Esophagus squamous epithelium (tissue), 5 donors: Measurements from ENCODE around the gene CCDC85C. TPM values are rescaled to one million over a fixed set of nuclear protein-coding genes. Genes with fewer than 3 reads are reported as not detected.

Experiments
- DNase-seq: peaks from one replicate; lab custom pipeline; 2025; lab: John Stamatoyannopoulos, UW
- H3K27ac ChIP-seq, 4 donors: fragments of 200-600 bp; sonication (generic); one replicate each; pipeline ENCODE4 v1.5.1; 2016 to 2019; ENCODE audit warnings: mild to moderate bottlenecking in 1 of 4
- H3K27me3 ChIP-seq, 4 donors: fragments of 200-600 bp; sonication (generic); 1 replicate in 3 of 4; 2 replicates in 1 of 4; pipeline versions ENCODE4 v1.5.1 to v1.6.0; 2017 to 2021; ENCODE audit warnings: antibody characterized with exemption in 1 of 4
- H3K36me3 ChIP-seq, 3 donors: fragments of 200-600 bp; sonication (generic); one replicate each; pipeline ENCODE4 v1.5.1; 2016 to 2019
- H3K4me1 ChIP-seq, 3 donors: fragments of 200-600 bp; sonication (generic); one replicate each; pipeline ENCODE4 v1.5.1; 2017 to 2019
- H3K4me3 ChIP-seq, 4 donors: fragments of 200-600 bp; sonication (generic); 1 replicate in 3 of 4; 2 replicates in 1 of 4; pipeline ENCODE4 v1.5.1; 2016 to 2019; ENCODE audit warnings: mild to moderate bottlenecking in 2 of 4, moderate library complexity in 1 of 4
- H3K9me3 ChIP-seq, 3 donors: fragments of 200-600 bp; sonication (generic); one replicate each; pipeline ENCODE4 v1.5.1; 2016 to 2019
- POLR2A ChIP-seq, 4 donors: fragments of 450-650 bp; IDR thresholded peaks; one replicate each; pipeline ENCODE4 v1.6.1; 2017; ENCODE audit warnings: antibody characterized with exemption in 4 of 4, mild to moderate bottlenecking in 4 of 4, moderate library complexity in 3 of 4
- WGBS, 2 donors: methylation state at CpG; one replicate each; pipeline ENCODE4 v1.1.5; 2018; 5-methylcytosine and 5-hydroxymethylcytosine counted together
- intact Hi-C: fragments of 100-400 bp; cut with DNase I; formaldehyde crosslinking; loops from one replicate; pipeline ENCODE4 v1.15.0; 2022
- total RNA-seq, 4 donors: library from RNA; depleted of rRNA; stranded (reverse); fragments of >200 nt; gene quantifications; one replicate each; pipeline ENCODE4 v1.1.0, GENCODE V29; 2016
- TF ChIP-seq, protein P1 (sequence below), 6 experiments: fragments of 450-650 bp in 4 of 6; fragments of 200-600 bp in 2 of 6; sonication (generic) in 2 of 6; IDR thresholded peaks; one replicate each; pipeline ENCODE4 v1.5.1; 2016 to 2019; ENCODE audit warnings: antibody characterized with exemption in 6 of 6, mild to moderate bottlenecking in 4 of 6, moderate library complexity in 4 of 6
- donor health status: DM: yes; HTN: yes; CAD: no.

Gene CCDC85C
- total RNA-seq, 4 donors from 2014 or later, result 23.4 to 52.0 (median 27.1) TPM

DNA sequence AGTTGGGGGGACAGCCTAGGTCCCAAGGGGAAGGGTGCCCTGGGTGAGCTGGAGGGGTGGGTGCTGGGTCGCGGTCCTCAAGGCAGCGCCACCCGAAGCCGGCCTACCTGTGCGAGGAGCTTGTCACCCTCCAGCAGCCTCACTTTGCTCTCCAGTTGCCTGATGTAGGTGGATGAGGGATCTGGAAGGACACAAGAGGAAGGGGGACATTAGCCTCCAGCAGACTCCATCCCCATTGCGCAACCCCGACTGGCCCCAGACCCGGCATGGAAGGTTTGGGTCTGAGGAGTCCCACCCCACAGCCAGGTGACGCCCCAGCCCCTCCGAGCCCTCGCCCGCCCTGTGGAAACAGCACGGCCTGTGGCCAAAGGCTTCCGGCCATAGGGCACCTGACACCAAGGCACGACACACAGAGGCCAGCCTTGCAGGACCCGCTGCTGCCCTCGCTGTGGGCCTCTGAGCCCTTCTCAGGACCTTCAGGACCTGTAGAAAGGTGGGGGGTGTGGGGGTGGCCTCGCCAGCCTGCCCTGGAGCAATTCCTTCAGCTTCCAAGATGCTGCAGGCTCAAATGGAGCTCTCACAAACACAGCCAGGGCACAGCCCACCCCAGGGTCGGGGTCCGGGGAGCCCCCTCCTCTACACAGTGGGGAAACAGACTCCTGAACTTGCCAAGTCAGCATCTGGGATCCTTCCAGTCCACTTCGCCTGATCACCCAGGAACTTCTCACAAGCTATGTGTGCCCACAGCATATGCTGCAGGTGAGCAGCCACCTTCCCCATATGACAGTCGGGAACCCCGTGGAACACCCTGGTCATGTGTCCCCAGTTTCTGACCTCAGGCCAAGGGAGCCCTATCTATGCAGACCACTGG is 67.9 kb downstream of the CCDC85C start:
- WGBS, 2 donors, result 78 to 95% methylated on average over 6 to 8 of the region's 24 CpGs
- no peaks in the 10 kb centered on the region for H3K27me3 ChIP-seq
- no peak overlapping the region for H3K4me3 ChIP-seq
- DNase-seq, result no peak
- H3K9me3 ChIP-seq, result no peaks in the 10 kb centered on the region
- intact Hi-C loops, result no loop called here
- H3K27ac ChIP-seq, result peak overlapping the region in 3 of 4 donors; percentile 39 to 69 (median 48)
- peaks cover 3 to 83% (median 27%) of the 10 kb centered on the region in 3 donors for H3K4me1 ChIP-seq
- H3K36me3 ChIP-seq, result peaks cover 0 to 29% (median 0%) of the 10 kb centered on the region in 3 donors
- TF ChIP-seq POLR2A (IDR thresholded peaks at IDR 0.05), result no peak
- TF ChIP-seq, protein P1, sequence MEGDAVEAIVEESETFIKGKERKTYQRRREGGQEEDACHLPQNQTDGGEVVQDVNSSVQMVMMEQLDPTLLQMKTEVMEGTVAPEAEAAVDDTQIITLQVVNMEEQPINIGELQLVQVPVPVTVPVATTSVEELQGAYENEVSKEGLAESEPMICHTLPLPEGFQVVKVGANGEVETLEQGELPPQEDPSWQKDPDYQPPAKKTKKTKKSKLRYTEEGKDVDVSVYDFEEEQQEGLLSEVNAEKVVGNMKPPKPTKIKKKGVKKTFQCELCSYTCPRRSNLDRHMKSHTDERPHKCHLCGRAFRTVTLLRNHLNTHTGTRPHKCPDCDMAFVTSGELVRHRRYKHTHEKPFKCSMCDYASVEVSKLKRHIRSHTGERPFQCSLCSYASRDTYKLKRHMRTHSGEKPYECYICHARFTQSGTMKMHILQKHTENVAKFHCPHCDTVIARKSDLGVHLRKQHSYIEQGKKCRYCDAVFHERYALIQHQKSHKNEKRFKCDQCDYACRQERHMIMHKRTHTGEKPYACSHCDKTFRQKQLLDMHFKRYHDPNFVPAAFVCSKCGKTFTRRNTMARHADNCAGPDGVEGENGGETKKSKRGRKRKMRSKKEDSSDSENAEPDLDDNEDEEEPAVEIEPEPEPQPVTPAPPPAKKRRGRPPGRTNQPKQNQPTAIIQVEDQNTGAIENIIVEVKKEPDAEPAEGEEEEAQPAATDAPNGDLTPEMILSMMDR (IDR thresholded peaks at IDR 0.05), result no peak

DNA sequence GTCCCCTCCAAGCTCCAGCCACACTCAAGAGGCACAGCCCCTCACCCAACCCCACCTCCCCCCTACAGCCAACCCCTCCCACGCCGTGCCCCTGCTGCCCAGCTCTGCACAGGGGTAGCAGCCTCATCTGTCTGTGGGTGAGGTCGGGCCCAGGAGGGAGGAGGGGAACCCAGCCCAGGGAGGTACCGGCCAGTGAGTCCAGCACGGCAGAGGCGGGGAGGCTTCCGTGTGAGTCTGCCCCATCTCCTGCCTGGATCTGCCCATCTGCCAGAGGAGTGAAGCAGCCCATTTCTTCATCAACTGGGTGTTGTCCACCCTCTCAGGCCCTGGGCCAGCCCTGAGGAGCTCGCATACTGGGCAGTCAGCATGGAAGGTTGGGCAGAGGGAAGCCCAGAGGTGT is 68.6 kb downstream of the CCDC85C start:
- no peak for DNase-seq
- intact Hi-C loops, result no loop called here
- TF ChIP-seq, protein P1 (IDR thresholded peaks at IDR 0.05), result no peak
- no peak for TF ChIP-seq POLR2A (IDR thresholded peaks at IDR 0.05)

DNA sequence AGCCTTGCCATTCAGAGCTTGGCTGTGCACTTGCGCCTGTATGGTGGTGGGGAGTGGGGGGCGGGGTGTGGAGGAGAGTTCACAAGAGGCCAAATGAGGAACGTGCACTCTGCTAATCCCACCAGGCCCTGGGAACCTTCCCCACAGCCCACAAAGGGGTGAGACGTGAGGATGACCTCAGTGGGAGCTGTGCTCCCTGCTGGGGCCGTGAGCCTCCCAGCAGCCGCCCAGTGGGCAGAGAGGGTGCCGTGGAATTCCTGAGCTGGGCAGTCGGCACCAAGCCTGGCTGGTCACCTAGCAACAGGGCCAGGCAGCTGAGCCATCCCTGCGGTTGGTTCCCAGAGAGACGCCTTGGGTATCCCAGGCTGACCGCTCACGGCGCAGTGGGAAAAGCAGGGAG is 69.1 kb downstream of the CCDC85C start:
- Histone ChIP-seq H3K4me3 (no peak overlapping the region), H3K36me3 (peaks cover 0 to 29% (median 0%) of the 10 kb centered on the region in 3 donors), H3K27me3 (no peaks in the 10 kb centered on the region), H3K27ac (peak overlapping the region in 2 of 4 donors; percentile 48 to 69), H3K4me1 (peaks cover 0 to 83% (median 19%) of the 10 kb centered on the region in 3 donors), H3K9me3 (no peaks in the 10 kb centered on the region)
- intact Hi-C loops, result no loop called here
- no peak for DNase-seq
- 100% methylated on average over 1 of the region's 13 CpGs; no CpG with 5 or more reads in 1 of the 2 donors for WGBS, 2 donors
- TF ChIP-seq POLR2A (IDR thresholded peaks at IDR 0.05), result no peak
- TF ChIP-seq, protein P1 (IDR thresholded peaks at IDR 0.05), result no peak

More for the DNA sequence above, 68.6 kb downstream of the CCDC85C start:
- WGBS, 2 donors, result 63% methylated on average over 4 of the region's 8 CpGs; no CpG with 5 or more reads in 1 of the 2 donors
- Histone ChIP-seq H3K36me3 (peaks cover 0 to 29% (median 0%) of the 10 kb centered on the region in 3 donors), H3K27me3 (no peaks in the 10 kb centered on the region), H3K9me3 (no peaks in the 10 kb centered on the region), H3K27ac (peak overlapping the region in 3 of 4 donors; percentile 39 to 69 (median 48)), H3K4me3 (no peak overlapping the region), H3K4me1 (peaks cover 0 to 83% (median 23%) of the 10 kb centered on the region in 3 donors)

DNA sequence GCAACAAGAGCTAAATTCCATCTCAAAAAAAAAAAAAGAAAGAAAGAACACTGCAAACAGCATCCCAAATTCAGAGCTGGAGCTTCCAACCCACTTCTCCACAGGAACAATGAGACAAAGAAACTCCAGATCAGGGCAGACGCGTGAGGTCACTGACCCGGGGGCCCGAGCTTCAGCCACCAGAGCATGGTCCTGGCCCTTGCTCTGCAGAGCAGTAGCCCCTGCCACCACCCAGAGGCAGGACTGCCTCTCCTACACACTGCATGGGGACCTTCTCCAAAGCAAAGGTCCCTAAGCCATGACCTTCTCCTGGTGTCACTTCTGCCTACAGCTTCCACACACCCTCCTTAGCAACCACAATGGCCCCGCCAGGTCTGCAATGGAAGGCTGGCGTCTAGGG is 69.7 kb downstream of the CCDC85C start:
- no peak for DNase-seq

More for the DNA sequence above, 69.7 kb downstream of the CCDC85C start:
- Histone ChIP-seq H3K4me3 (no peak overlapping the region), H3K4me1 (peaks cover 0 to 80% (median 19%) of the 10 kb centered on the region in 3 donors), H3K36me3 (peaks cover 0 to 29% (median 0%) of the 10 kb centered on the region in 3 donors), H3K27me3 (no peaks in the 10 kb centered on the region), H3K9me3 (no peaks in the 10 kb centered on the region), H3K27ac (peak overlapping the region in 2 of 4 donors; percentile 48 to 69)
- TF ChIP-seq, protein P1 (IDR thresholded peaks at IDR 0.05), result no peak
- no peak for TF ChIP-seq POLR2A (IDR thresholded peaks at IDR 0.05)
- WGBS, 2 donors, result 69 to 77% methylated on average over 3 to 4 of the region's 6 CpGs
- intact Hi-C loops, result no loop called here
